IMR-90 (cell line): ENCODE results near the gene SRBD1. TPM values are rescaled to one million over a fixed set of nuclear protein-coding genes. Genes with fewer than 3 reads are reported as not detected.

Experiments used
- ATAC-seq: fragments of 200-7000 bp; cut with Tn5 transposase; 2 replicates; pipeline ENCODE4 v1.9.1; 2020; ENCODE audit warnings: low read depth, mild to moderate bottlenecking, moderate library complexity
- BruUV-seq: library from RNA; stranded (reverse); fragments of 400-500 nt; replicated peaks from 2 replicates; lab custom pipeline; 2021; lab: Mats Ljungman, UMichigan
- CTCF ChIA-PET: fragments of 300-600 bp; formaldehyde crosslinking; extraction: SDS; loops from one replicate; lab custom pipeline; 2021; ENCODE audit warnings: antibody characterized with exemption; lab: Yijun Ruan, JAX
- POLR2A ChIA-PET: fragments of 300-600 bp; sonication (Branson Sonifier 250); formaldehyde crosslinking; loops from one replicate; lab custom pipeline; 2022; ENCODE audit warnings: antibody characterized with exemption; ENCODE audit not compliant: unreplicated experiment; lab: Charles Lee
- DNase-seq: peaks from one replicate; pipeline ENCODE4 v3.0.0; 2013
- H2AFZ ChIP-seq: replicated peaks from 2 replicates; pipeline ENCODE3; 2013; ENCODE audit warnings: low read length, mild to moderate bottlenecking; ENCODE audit not compliant: poor library complexity
- H2AK5ac ChIP-seq: 2 replicates; pipeline ENCODE4 v1.6.1; 2013; ENCODE audit warnings: low read depth, low read length, inconsistent platforms
- H2AK9ac ChIP-seq: replicated peaks from 2 replicates; pipeline ENCODE3; 2013; ENCODE audit warnings: mild to moderate bottlenecking, low read depth, low read length, moderate library complexity; ENCODE audit not compliant: poor library complexity
- H2BK120ac ChIP-seq: 2 replicates; pipeline ENCODE4 v1.6.1; 2013; ENCODE audit warnings: low read depth, low read length, inconsistent platforms
- H2BK15ac ChIP-seq: 3 replicates; pipeline ENCODE4 v1.6.1; 2013; ENCODE audit warnings: low read depth, low read length, inconsistent platforms
- H2BK20ac ChIP-seq: 2 replicates; pipeline ENCODE4 v1.6.1; 2013; ENCODE audit warnings: low read depth, mild to moderate bottlenecking, inconsistent platforms, low read length, moderate library complexity
- H2BK5ac ChIP-seq: 2 replicates; pipeline ENCODE4 v1.6.1; 2013; ENCODE audit warnings: mild to moderate bottlenecking, low read depth, low read length, inconsistent platforms; ENCODE audit not compliant: poor library complexity, severe bottlenecking
- H3K14ac ChIP-seq: replicated peaks from 2 replicates; pipeline ENCODE4 v1.6.1; 2013; ENCODE audit warnings: low read depth, low read length, inconsistent platforms
- H3K18ac ChIP-seq: 2 replicates; pipeline ENCODE4 v1.6.1; 2013; ENCODE audit warnings: low read depth, low read length, control low read depth
- H3K23ac ChIP-seq: 2 replicates; pipeline ENCODE4 v1.6.1; 2013; ENCODE audit warnings: low read depth, low read length, inconsistent platforms
- H3K27ac ChIP-seq: 2 replicates; pipeline ENCODE4 v1.5.1; 2013; ENCODE audit warnings: mild to moderate bottlenecking, control low read depth, low read length; ENCODE audit not compliant: insufficient read depth
- H3K27me3 ChIP-seq: 2 replicates; pipeline ENCODE4 v1.6.1; 2013; ENCODE audit warnings: low read length; ENCODE audit not compliant: control insufficient read depth, insufficient read depth
- H3K36me3 ChIP-seq: 2 replicates; pipeline ENCODE4 v1.6.1; 2013; ENCODE audit warnings: low read length, mixed read lengths; ENCODE audit not compliant: control insufficient read depth, insufficient read depth
- H3K4ac ChIP-seq: 2 replicates; pipeline ENCODE4 v1.6.1; 2013; ENCODE audit warnings: low read depth, low read length, inconsistent platforms
- H3K4me1 ChIP-seq: 2 replicates; pipeline ENCODE4 v1.6.1; 2013; ENCODE audit warnings: low read length, mixed read lengths; ENCODE audit not compliant: control insufficient read depth, insufficient read depth
- H3K4me2 ChIP-seq: 2 replicates; pipeline ENCODE4 v1.6.1; 2013; ENCODE audit warnings: low read depth, mild to moderate bottlenecking, control low read depth, low read length, moderate library complexity
- H3K4me3 ChIP-seq: 2 replicates; pipeline ENCODE4 v1.5.1; 2013; ENCODE audit warnings: low read depth, mild to moderate bottlenecking, control low read depth, low read length, moderate library complexity; ENCODE audit not compliant: insufficient read depth
- H3K56ac ChIP-seq: 2 replicates; pipeline ENCODE4 v1.6.1; 2013; ENCODE audit warnings: low read length, inconsistent platforms; ENCODE audit not compliant: insufficient read depth; ENCODE audit errors: extremely low read depth
- H3K79me1 ChIP-seq, 2 experiments: 2 replicates each; pipeline ENCODE4 v1.6.1; 2013; ENCODE audit warnings: low read length in 2 of 2, inconsistent platforms in 1 of 2, low read depth in 1 of 2
- H3K9ac ChIP-seq: 2 replicates; pipeline ENCODE4 v1.6.1; 2013; ENCODE audit warnings: low read depth, low read length, control low read depth
- H3K9me1 ChIP-seq: 2 replicates; pipeline ENCODE4 v1.6.1; 2013; ENCODE audit warnings: low read length, inconsistent platforms; ENCODE audit not compliant: insufficient read depth
- H3K9me3 ChIP-seq: 2 replicates; pipeline ENCODE4 v1.6.1; 2013; ENCODE audit warnings: low read length; ENCODE audit not compliant: control insufficient read depth, insufficient read depth
- H4K20me1 ChIP-seq: 2 replicates; pipeline ENCODE4 v1.6.1; 2013; ENCODE audit warnings: low read length, inconsistent platforms; ENCODE audit not compliant: insufficient read depth
- H4K5ac ChIP-seq: 2 replicates; pipeline ENCODE4 v1.6.1; 2013; ENCODE audit warnings: mild to moderate bottlenecking, low read depth, low read length, control low read depth
- H4K8ac ChIP-seq, 2 experiments: 2 replicates each; pipeline ENCODE4 v1.6.1; 2013; ENCODE audit warnings: low read depth in 2 of 2, low read length in 2 of 2, control low read depth in 1 of 2, inconsistent platforms in 1 of 2
- H4K91ac ChIP-seq: 2 replicates; pipeline ENCODE4 v1.6.1; 2013; ENCODE audit warnings: low read depth, low read length, inconsistent platforms; ENCODE audit not compliant: insufficient read depth
- CEBPB ChIP-seq: IDR thresholded peaks from 2 replicates; pipeline ENCODE4 v1.6.1; 2012; ENCODE audit warnings: low read depth, low read length, improper control_type of control experiment
- MAFK ChIP-seq: IDR thresholded peaks from 2 replicates; pipeline ENCODE4 v1.6.1; 2012; ENCODE audit warnings: low read depth, low read length, improper control_type of control experiment
- NFE2L2 ChIP-seq: fragments of 150-350 bp; IDR thresholded peaks from 2 replicates; pipeline ENCODE4 v1.6.1; 2016; ENCODE audit warnings: low read depth, mild to moderate bottlenecking, low read length
- RFX5 ChIP-seq: IDR thresholded peaks from 2 replicates; pipeline ENCODE4 v1.8.0; 2012; ENCODE audit warnings: low read depth, mild to moderate bottlenecking, low read length, moderate library complexity
- SMC3 ChIP-seq: fragments of 150-350 bp; IDR thresholded peaks from 2 replicates; pipeline ENCODE4 v1.6.1; 2016; ENCODE audit warnings: low read depth, mild to moderate bottlenecking, antibody characterized with exemption, low read length, moderate library complexity
- WGBS, 2 experiments: methylation state at CpG; one replicate each; pipeline versions ENCODE4 v1.1.5 to v1.1.7; 2013; ENCODE audit warnings: missing lambda C conversion rate in 2 of 2; ENCODE audit not compliant: insufficient read length in 1 of 2; ENCODE audit errors: extremely low coverage in 2 of 2; 5-methylcytosine and 5-hydroxymethylcytosine counted together
- dilution Hi-C: fragments of 300-500 bp; cut with HindIII; formaldehyde crosslinking; loops from one replicate; pipeline ENCODE4 v1.14.3; 2018; ENCODE audit warnings: low sequenced_read_pairs; ENCODE audit not compliant: unreplicated experiment
- in situ Hi-C: fragments of 300-500 bp; cut with MboI; formaldehyde crosslinking; loops from 3 replicates; pipeline ENCODE4 v1.14.3; 2019; ENCODE audit warnings: low sequenced_read_pairs, inconsistent platforms, mixed read lengths
- intact Hi-C: fragments of 100-400 bp; cut with micrococcal nuclease; formaldehyde crosslinking; loops from 2 replicates; pipeline ENCODE4 v1.10.0; 2022
- polyA plus RNA-seq, 3 experiments: library from polyadenylated mRNA; depleted of rRNA; stranded (reverse); fragments of >200 nt; gene quantifications; 2 replicates each; pipeline ENCODE4 v1.2.3, GENCODE V29; 2012; ENCODE audit warnings: low replicate concordance in 1 of 3
- total RNA-seq: library from RNA; depleted of rRNA; stranded (reverse); fragments of >200 nt; gene quantifications from 2 replicates; pipeline ENCODE4 v1.2.3, GENCODE V29; 2012
- TF ChIP-seq, protein P1 (sequence below): conservative IDR thresholded peaks from 2 replicates; pipeline ENCODE4 v1.5.1; 2012; ENCODE audit warnings: mild to moderate bottlenecking, low read depth, low read length, improper control_type of control experiment

Gene SRBD1
- total and polyA plus RNA-seq, 2 of the 4 experiments (the other 2 are of a cell fraction), result 3.5 to 14.7 TPM

DNA sequence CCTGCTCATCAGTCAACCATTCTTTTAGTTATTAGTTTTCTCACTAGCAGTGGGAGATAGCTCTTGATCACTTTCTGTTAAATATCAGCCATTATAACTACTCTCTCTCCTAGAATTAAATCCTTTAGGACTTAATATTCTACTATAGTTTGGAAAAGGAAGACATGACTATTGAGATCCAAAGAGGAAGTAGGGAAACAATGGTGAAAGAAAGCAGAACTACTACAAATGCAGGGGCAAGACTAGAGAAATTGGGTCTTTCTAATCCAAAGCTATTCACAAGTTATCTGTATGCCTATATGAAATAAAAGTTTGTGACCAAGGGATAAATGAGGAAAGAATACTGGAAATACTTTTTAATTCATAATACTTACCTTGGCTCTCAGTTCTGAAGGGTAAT is 65.1 kb downstream of the SRBD1 start (continued):
- TF ChIP-seq NFE2L2 (no peak), MAFK (no peak), RFX5 (no peak), CEBPB (no peak)

DNA sequence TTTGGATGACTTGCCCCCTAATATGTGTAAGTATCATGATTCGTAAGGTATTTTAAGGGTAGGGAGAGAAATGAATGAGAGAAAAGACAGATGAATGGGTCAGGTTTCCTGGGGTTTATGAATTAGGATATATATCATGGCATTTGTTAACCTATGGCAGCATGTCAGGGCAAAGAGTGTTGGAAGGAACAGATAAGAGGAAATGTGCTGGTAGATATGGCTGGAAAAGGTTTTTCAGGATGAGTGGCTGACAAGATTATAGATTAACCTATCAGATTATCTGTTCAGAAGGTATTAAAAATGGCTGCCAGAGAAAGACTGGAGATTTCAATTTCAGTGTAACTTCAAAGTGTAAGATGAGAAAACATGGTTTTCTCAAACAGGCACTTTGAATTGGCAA is 67.8 kb downstream of the SRBD1 start:
- H2BK20ac ChIP-seq, result no peak overlapping the region
- H4K8ac ChIP-seq, result no peak overlapping the region
- ChIA-PET POLR2A (no interaction called here), CTCF (interaction anchor here (0.6 kb wide), 1 partner anchor 520 kb away, joined by 3 read pairs; no protein-coding TSS in a partner anchor)
- ATAC-seq (no peak), DNase-seq (no peak)
- H3K23ac ChIP-seq, result no peak overlapping the region
- H3K27me3 ChIP-seq, result no peaks in the 10 kb centered on the region
- TF ChIP-seq, protein P1, sequence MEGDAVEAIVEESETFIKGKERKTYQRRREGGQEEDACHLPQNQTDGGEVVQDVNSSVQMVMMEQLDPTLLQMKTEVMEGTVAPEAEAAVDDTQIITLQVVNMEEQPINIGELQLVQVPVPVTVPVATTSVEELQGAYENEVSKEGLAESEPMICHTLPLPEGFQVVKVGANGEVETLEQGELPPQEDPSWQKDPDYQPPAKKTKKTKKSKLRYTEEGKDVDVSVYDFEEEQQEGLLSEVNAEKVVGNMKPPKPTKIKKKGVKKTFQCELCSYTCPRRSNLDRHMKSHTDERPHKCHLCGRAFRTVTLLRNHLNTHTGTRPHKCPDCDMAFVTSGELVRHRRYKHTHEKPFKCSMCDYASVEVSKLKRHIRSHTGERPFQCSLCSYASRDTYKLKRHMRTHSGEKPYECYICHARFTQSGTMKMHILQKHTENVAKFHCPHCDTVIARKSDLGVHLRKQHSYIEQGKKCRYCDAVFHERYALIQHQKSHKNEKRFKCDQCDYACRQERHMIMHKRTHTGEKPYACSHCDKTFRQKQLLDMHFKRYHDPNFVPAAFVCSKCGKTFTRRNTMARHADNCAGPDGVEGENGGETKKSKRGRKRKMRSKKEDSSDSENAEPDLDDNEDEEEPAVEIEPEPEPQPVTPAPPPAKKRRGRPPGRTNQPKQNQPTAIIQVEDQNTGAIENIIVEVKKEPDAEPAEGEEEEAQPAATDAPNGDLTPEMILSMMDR, result no peak
- TF ChIP-seq SMC3, result no peak
- H3K9me3 ChIP-seq, result peaks cover 4% of the 10 kb centered on the region
- H4K20me1 ChIP-seq, result no peaks in the 10 kb centered on the region
- no peak overlapping the region for H3K18ac ChIP-seq
- H2AK5ac ChIP-seq, result no peak overlapping the region
- H3K4me2 ChIP-seq, result no peak overlapping the region
- intact Hi-C loops, result no loop called here
- H2BK15ac ChIP-seq, result no peak overlapping the region
- 100% methylated on average over 1 of the region's 1 CpG; no CpG with 5 or more reads in 1 of the 2 experiments for WGBS, 2 experiments
- H3K36me3 ChIP-seq, result peaks cover 13% of the 10 kb centered on the region; the same call in 1 of the 2 replicates
- no peak overlapping the region for H2BK120ac ChIP-seq
- no peak overlapping the region for H2AK9ac ChIP-seq
- H3K56ac ChIP-seq, result no peak overlapping the region
- H3K4me3 ChIP-seq, result no peak overlapping the region
- no peak overlapping the region for H4K91ac ChIP-seq
- no peaks in the 10 kb centered on the region for H3K4me1 ChIP-seq
- BruUV-seq, result no TSS peak
- in situ Hi-C loops, result no loop called here
- H3K14ac ChIP-seq, result no peak overlapping the region
- H2AFZ ChIP-seq, result no peak overlapping the region
- no peak overlapping the region for H2BK5ac ChIP-seq
- H3K4ac ChIP-seq, result no peak overlapping the region
- H3K79me1 ChIP-seq, result no peaks in the 10 kb centered on the region
- no peak overlapping the region for H3K9ac ChIP-seq
- H4K5ac ChIP-seq, result no peak overlapping the region
- no peak overlapping the region for H3K27ac ChIP-seq
- dilution Hi-C loops, result no loop called here
- H3K9me1 ChIP-seq, result no peaks in the 10 kb centered on the region
